Osteoblast (primary cell): ENCODE measurements around the gene EPHA6. TPM values are rescaled to one million over a fixed set of nuclear protein-coding genes. Genes with fewer than 3 reads are reported as not detected.

Experiments used
- DNase-seq: peaks from one replicate; pipeline ENCODE4 v3.0.0; 2011; ENCODE audit warnings: low spot score, mixed read lengths; ENCODE audit not compliant: insufficient read length; ENCODE audit errors: missing footprints
- H2AFZ ChIP-seq: 2 replicates; pipeline ENCODE4 v1.6.0; 2011; ENCODE audit warnings: mild to moderate bottlenecking, low read length
- H3K27ac ChIP-seq: 2 replicates; pipeline ENCODE4 v1.5.1; 2011; ENCODE audit warnings: mild to moderate bottlenecking, low read depth, low read length, moderate library complexity
- H3K27me3 ChIP-seq: 2 replicates; pipeline ENCODE4 v1.6.0; 2012; ENCODE audit warnings: mild to moderate bottlenecking, control low read depth, inconsistent platforms, low read length, moderate library complexity; ENCODE audit not compliant: insufficient read depth
- H3K36me3 ChIP-seq: 2 replicates; pipeline ENCODE4 v1.5.1; 2011; ENCODE audit warnings: mild to moderate bottlenecking, low read length, control low read depth, moderate library complexity; ENCODE audit not compliant: insufficient read depth
- H3K4me1 ChIP-seq: 2 replicates; pipeline ENCODE4 v1.5.1; 2011; ENCODE audit warnings: mild to moderate bottlenecking, low read length, control low read depth, moderate library complexity; ENCODE audit not compliant: insufficient read depth
- H3K4me2 ChIP-seq: 2 replicates; pipeline ENCODE4 v1.6.0; 2011; ENCODE audit warnings: mild to moderate bottlenecking, low read length; ENCODE audit not compliant: insufficient read depth
- H3K4me3 ChIP-seq: fragments of 200-600 bp; sonication (generic); 3 replicates; pipeline ENCODE4 v1.5.1; 2012; ENCODE audit warnings: mild to moderate bottlenecking, low read length, inconsistent platforms; ENCODE audit not compliant: insufficient read depth
- H3K79me2 ChIP-seq: 2 replicates; pipeline ENCODE4 v1.6.0; 2012; ENCODE audit warnings: mild to moderate bottlenecking, low read length, control low read depth, inconsistent platforms; ENCODE audit not compliant: insufficient read depth
- H3K9me3 ChIP-seq: 2 replicates; pipeline ENCODE4 v1.5.1; 2011; ENCODE audit warnings: low read depth, low read length, control low read depth
- H4K20me1 ChIP-seq: 2 replicates; pipeline ENCODE4 v1.6.0; 2012; ENCODE audit warnings: mild to moderate bottlenecking, low read length, control low read depth; ENCODE audit not compliant: insufficient read depth
- CTCF ChIP-seq: IDR thresholded peaks from 2 replicates; pipeline ENCODE4 v1.5.1; 2011; ENCODE audit warnings: mild to moderate bottlenecking, low read depth, low read length, moderate library complexity; ENCODE audit errors: extremely low read depth
- total RNA-seq: library from RNA; depleted of rRNA; stranded (reverse); fragments of >200 nt; gene quantifications from 2 replicates; pipeline ENCODE4 v1.2.3, GENCODE V29; 2012

The EPHA6 gene
- total RNA-seq, 1 donor = not detected

- Histone ChIP-seq H3K36me3 (no peaks in the 10 kb centered on the region), H3K9me3 (no peaks in the 10 kb centered on the region), H2AFZ (no peak overlapping the region), H3K27me3 (no peaks in the 10 kb centered on the region), H3K4me1 (no peaks in the 10 kb centered on the region), H3K4me2 (no peak overlapping the region), H4K20me1 (no peaks in the 10 kb centered on the region), H3K4me3 (no peak overlapping the region), H3K79me2 (no peaks in the 10 kb centered on the region), H3K27ac (no peak overlapping the region)
- TF ChIP-seq CTCF = no peak
- DNase-seq = no peak
Observed at GRCh38 chr3:96996009-96996408, 181.6 kb downstream of the EPHA6 start.

- H3K4me3 ChIP-seq = no peak overlapping the region
- no peaks in the 10 kb centered on the region for H3K27me3 ChIP-seq
- no peaks in the 10 kb centered on the region for H3K79me2 ChIP-seq
- no peaks in the 10 kb centered on the region for H3K9me3 ChIP-seq
- no peak for DNase-seq
- H4K20me1 ChIP-seq = no peaks in the 10 kb centered on the region
- H2AFZ ChIP-seq = no peak overlapping the region
- no peaks in the 10 kb centered on the region for H3K4me1 ChIP-seq
- no peak for TF ChIP-seq CTCF
- no peak overlapping the region for H3K27ac ChIP-seq
- no peak overlapping the region for H3K4me2 ChIP-seq
- H3K36me3 ChIP-seq = no peaks in the 10 kb centered on the region
Observed at GRCh38 chr3:97001611-97002010, 187.2 kb downstream of the EPHA6 start.

GRCh38 chr3:97009427-97010019 is 195.1 kb downstream of the EPHA6 start:
- no peak for DNase-seq
- no peak overlapping the region for H2AFZ ChIP-seq

More at GRCh38 chr3:97009427-97010019, 195.1 kb downstream of the EPHA6 start:
- Histone ChIP-seq H3K4me1 (no peaks in the 10 kb centered on the region), H3K79me2 (no peaks in the 10 kb centered on the region), H3K27me3 (no peaks in the 10 kb centered on the region), H4K20me1 (no peaks in the 10 kb centered on the region), H3K4me3 (no peak overlapping the region), H3K36me3 (no peaks in the 10 kb centered on the region), H3K9me3 (no peaks in the 10 kb centered on the region), H3K27ac (no peak overlapping the region), H3K4me2 (no peak overlapping the region)
- no peak for TF ChIP-seq CTCF
